GM23338 (cell line): ENCODE data around the gene SLC35F4.

ENCODE experiments used
- CREB1 ChIP-seq: fragments of 250-450 bp; sonication (Bioruptor Pico); IDR thresholded peaks from 2 replicates; pipeline ENCODE4 v1.5.0; 2020; ENCODE audit warnings: low read depth, mild to moderate bottlenecking, moderate library complexity
- CTCF ChIP-seq, 2 experiments: fragments of 200-600 bp in 1 of 2; sonication (generic) in 1 of 2; conservative IDR thresholded peaks; 2 replicates each; pipeline versions ENCODE4 v1.5.1 to v1.6.1; 2016 to 2017; ENCODE audit warnings: antibody characterized with exemption in 2 of 2, low read depth in 2 of 2, mild to moderate bottlenecking in 2 of 2, moderate library complexity in 1 of 2
- ETS1 ChIP-seq: IDR thresholded peaks from 2 replicates; pipeline ENCODE4 v1.6.1; 2016; ENCODE audit warnings: antibody characterized with exemption
- EZH2 ChIP-seq: fragments of 200-600 bp; sonication (generic); IDR thresholded peaks from one replicate; pipeline ENCODE4 v1.8.0; 2017; ENCODE audit warnings: antibody characterized with exemption, mild to moderate bottlenecking, low read depth; ENCODE audit not compliant: unreplicated experiment
- EZH2phosphoT487 ChIP-seq: fragments of 200-600 bp; sonication (generic); IDR thresholded peaks from one replicate; pipeline ENCODE4 v1.8.1; 2018; ENCODE audit warnings: antibody characterized with exemption; ENCODE audit not compliant: unreplicated experiment
- JUNB ChIP-seq: IDR thresholded peaks from one replicate; pipeline ENCODE4 v1.6.1; 2016; ENCODE audit warnings: antibody characterized with exemption; ENCODE audit not compliant: unreplicated experiment
- NANOG ChIP-seq: IDR thresholded peaks from 2 replicates; pipeline ENCODE4 v1.6.1; 2016; ENCODE audit warnings: antibody characterized with exemption, borderline replicate concordance
- POLR2AphosphoS5 ChIP-seq: IDR thresholded peaks from 2 replicates; pipeline ENCODE4 v1.6.1; 2016; ENCODE audit warnings: antibody characterized with exemption, low read depth
- REST ChIP-seq: IDR thresholded peaks from one replicate; pipeline ENCODE4 v1.6.1; 2018; ENCODE audit warnings: antibody characterized with exemption; ENCODE audit not compliant: unreplicated experiment
- STAT1 ChIP-seq: IDR thresholded peaks from one replicate; pipeline ENCODE4 v1.6.1; 2016; ENCODE audit warnings: antibody characterized with exemption; ENCODE audit not compliant: unreplicated experiment
- ZNF114 ChIP-seq: fragments of 250-450 bp; sonication (Bioruptor Pico); IDR thresholded peaks from 2 replicates; pipeline ENCODE4 v1.5.0; 2020; ENCODE audit warnings: mild to moderate bottlenecking, moderate library complexity
- ZNF331 ChIP-seq: fragments of 250-450 bp; sonication (Bioruptor Pico); IDR thresholded peaks from 2 replicates; pipeline ENCODE4 v1.5.0; 2020; ENCODE audit warnings: low read depth, mild to moderate bottlenecking, moderate library complexity
- TF ChIP-seq, protein P1 (sequence below): fragments of 250-450 bp; sonication (Bioruptor Pico); IDR thresholded peaks from 2 replicates; pipeline ENCODE4 v1.5.0; 2020; ENCODE audit warnings: mild to moderate bottlenecking, moderate library complexity

DNA sequence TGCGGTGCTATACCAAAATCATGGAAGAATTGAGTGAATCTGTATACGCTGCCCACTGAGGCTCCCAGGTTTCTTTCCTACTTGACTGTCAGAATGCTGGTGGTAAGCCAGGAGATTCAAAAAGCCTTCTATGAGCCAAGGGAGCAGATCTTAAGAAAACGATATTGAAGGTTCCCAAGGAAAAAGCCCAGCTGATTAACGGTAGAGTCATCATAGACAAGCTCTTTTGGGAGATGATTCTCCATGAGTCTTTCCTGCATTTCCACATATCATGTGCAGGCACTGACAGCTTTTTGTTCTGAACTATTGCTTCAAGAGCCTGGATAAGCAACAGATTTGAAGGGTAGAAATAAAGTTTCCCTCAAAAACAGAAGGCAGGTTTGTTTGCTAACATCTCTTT lies 17.5 kb downstream of the SLC35F4 start:
- no peak for TF ChIP-seq EZH2phosphoT487
- no peak for TF ChIP-seq EZH2
- no peak for TF ChIP-seq CTCF (conservative IDR thresholded peaks at IDR 0.05; ENCODE audit: low read depth in 2 of 2)
- no peak for TF ChIP-seq REST
- no peak for TF ChIP-seq POLR2AphosphoS5
- no peak for TF ChIP-seq STAT1
- no peak for TF ChIP-seq JUNB
- TF ChIP-seq ZNF114 (CRISPR knock-in tag): no peak
- TF ChIP-seq CREB1 (CRISPR knock-in tag): no peak
- no peak for TF ChIP-seq ETS1
- no peak for TF ChIP-seq NANOG
- TF ChIP-seq ZNF331 (CRISPR knock-in tag): no peak
- TF ChIP-seq, protein P1, sequence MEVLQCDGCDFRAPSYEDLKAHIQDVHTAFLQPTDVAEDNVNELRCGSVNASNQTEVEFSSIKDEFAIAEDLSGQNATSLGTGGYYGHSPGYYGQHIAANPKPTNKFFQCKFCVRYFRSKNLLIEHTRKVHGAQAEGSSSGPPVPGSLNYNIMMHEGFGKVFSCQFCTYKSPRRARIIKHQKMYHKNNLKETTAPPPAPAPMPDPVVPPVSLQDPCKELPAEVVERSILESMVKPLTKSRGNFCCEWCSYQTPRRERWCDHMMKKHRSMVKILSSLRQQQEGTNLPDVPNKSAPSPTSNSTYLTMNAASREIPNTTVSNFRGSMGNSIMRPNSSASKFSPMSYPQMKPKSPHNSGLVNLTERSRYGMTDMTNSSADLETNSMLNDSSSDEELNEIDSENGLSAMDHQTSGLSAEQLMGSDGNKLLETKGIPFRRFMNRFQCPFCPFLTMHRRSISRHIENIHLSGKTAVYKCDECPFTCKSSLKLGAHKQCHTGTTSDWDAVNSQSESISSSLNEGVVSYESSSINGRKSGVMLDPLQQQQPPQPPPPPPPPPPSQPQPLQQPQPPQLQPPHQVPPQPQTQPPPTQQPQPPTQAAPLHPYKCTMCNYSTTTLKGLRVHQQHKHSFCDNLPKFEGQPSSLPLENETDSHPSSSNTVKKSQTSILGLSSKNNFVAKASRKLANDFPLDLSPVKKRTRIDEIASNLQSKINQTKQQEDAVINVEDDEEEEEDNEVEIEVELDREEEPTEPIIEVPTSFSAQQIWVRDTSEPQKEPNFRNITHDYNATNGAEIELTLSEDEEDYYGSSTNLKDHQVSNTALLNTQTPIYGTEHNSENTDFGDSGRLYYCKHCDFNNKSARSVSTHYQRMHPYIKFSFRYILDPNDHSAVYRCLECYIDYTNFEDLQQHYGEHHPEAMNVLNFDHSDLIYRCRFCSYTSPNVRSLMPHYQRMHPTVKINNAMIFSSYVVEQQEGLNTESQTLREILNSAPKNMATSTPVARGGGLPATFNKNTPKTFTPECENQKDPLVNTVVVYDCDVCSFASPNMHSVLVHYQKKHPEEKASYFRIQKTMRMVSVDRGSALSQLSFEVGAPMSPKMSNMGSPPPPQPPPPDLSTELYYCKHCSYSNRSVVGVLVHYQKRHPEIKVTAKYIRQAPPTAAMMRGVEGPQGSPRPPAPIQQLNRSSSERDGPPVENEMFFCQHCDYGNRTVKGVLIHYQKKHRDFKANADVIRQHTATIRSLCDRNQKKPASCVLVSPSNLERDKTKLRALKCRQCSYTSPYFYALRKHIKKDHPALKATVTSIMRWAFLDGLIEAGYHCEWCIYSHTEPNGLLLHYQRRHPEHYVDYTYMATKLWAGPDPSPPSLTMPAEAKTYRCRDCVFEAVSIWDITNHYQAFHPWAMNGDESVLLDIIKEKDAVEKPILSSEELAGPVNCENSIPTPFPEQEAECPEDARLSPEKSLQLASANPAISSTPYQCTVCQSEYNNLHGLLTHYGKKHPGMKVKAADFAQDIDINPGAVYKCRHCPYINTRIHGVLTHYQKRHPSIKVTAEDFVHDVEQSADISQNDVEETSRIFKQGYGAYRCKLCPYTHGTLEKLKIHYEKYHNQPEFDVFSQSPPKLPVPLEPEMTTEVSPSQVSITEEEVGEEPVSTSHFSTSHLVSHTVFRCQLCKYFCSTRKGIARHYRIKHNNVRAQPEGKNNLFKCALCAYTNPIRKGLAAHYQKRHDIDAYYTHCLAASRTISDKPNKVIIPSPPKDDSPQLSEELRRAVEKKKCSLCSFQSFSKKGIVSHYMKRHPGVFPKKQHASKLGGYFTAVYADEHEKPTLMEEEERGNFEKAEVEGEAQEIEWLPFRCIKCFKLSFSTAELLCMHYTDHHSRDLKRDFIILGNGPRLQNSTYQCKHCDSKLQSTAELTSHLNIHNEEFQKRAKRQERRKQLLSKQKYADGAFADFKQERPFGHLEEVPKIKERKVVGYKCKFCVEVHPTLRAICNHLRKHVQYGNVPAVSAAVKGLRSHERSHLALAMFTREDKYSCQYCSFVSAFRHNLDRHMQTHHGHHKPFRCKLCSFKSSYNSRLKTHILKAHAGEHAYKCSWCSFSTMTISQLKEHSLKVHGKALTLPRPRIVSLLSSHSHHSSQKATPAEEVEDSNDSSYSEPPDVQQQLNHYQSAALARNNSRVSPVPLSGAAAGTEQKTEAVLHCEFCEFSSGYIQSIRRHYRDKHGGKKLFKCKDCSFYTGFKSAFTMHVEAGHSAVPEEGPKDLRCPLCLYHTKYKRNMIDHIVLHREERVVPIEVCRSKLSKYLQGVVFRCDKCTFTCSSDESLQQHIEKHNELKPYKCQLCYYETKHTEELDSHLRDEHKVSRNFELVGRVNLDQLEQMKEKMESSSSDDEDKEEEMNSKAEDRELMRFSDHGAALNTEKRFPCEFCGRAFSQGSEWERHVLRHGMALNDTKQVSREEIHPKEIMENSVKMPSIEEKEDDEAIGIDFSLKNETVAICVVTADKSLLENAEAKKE (CRISPR knock-in tag): no peak
